Aortic smooth muscle cell (primary cell): ENCODE results near the gene STX8. TPM values are rescaled to one million over a fixed set of nuclear protein-coding genes. Genes with fewer than 3 reads are reported as not detected.

Experiments
- total RNA-seq: library from RNA; depleted of rRNA; stranded (reverse); fragments of >200 nt; gene quantifications from 2 replicates; pipeline ENCODE4 v1.2.3, GENCODE V29; 2014

STX8 gene
- 99.2 and 121 TPM in 2 replicates for total RNA-seq

GRCh38 chr17:9575381-9576101, at the start of gene STX8:
STX8 (minus strand) TSS chr17:9575820; CDS start chr17:9575808, 12 bp downstream.

GRCh38 chr17:9576521-9577372, 1.1 kb upstream of the STX8 start, which contains the start of gene CFAP52:
CFAP52 (plus strand) TSS chr17:9576642; CDS start chr17:9576696, 54 bp downstream.

Other genes with a start within 250 kb of the STX8 start
- gene CFAP52, start 822 bp upstream of the STX8 start, total RNA-seq, result 0.06 and 0.53 TPM in 2 replicates
- 0.06 TPM in 1 of 2 replicates, not detected in the other for gene USP43, start 69.7 kb upstream of the STX8 start, total RNA-seq
- not detected in 2 replicates for gene DHRS7C, start 215.8 kb upstream of the STX8 start, total RNA-seq
- not detected in 2 replicates for gene GSG1L2, start 246.3 kb upstream of the STX8 start, total RNA-seq